T1000 (cell line): ENCODE measurements around the gene ECSIT.
"Not testable (repeated sequence)": the region's sequence is repeated elsewhere in the genome, so short reads cannot be mapped to it uniquely, and the experiment has no call there.

Experiments used
- DNase-seq: peaks from one replicate; lab custom pipeline; 2025; ENCODE audit warnings: mixed read lengths; lab: John Stamatoyannopoulos, UW

The ECSIT gene

GRCh38 chr19:11478167-11479089 lies 50.5 kb downstream of the ECSIT start:
- DNase-seq = no peak

- no peak for DNase-seq
Observed at GRCh38 chr19:11475861-11476260, 53.1 kb downstream of the ECSIT start.

GRCh38 chr19:11475343-11475742 lies 53.6 kb downstream of the ECSIT start:
- not testable (repeated sequence) for DNase-seq

- no peak for DNase-seq
Observed at GRCh38 chr19:11473725-11474124, 55.2 kb downstream of the ECSIT start.

GRCh38 chr19:11468266-11468845 lies 60.6 kb downstream of the ECSIT start:
- DNase-seq = not testable (repeated sequence)

DNA sequence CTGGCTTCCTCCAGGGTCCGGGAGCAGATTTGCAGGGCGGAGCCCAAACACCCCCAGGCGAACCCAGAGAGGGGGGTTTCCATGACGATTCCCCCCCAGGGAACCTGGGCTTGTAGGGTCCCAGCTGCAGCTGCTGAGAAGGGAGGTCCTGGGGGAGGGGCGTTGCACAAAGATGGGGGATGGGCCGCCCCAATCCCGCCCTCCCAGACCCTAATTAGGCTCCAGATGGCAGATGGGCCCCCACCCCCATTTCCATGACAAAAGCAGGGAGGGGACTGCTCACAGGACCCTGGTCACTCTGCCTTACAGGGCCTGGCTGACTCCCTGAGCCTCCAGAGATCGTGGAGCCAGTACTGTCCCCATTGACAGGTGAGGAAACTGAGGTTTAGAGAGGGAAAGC lies 63.3 kb downstream of the ECSIT start:
- DNase-seq = no peak

GRCh38 chr19:11464333-11465265 lies 64.3 kb downstream of the ECSIT start:
- DNase-seq = no peak

DNA sequence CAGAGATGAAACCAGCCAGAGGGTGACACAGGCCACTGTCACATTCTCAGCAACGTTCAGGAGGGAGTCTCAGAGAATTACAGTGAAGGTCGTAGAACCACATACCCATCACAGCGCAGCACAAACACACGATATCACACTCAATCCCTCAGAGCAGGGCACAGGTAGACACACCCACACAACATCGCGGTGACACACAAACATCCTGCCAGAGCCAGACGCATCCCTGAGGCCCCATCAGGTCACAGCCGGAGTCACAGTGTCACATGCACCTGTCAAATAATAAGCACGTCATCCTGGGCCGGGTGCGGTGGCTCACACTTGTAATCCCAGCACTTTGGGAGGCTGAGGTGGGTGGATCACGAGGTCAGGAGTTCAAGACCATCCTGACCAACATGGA lies 65.5 kb downstream of the ECSIT start:
- DNase-seq = no peak

- no peak for DNase-seq
Observed at GRCh38 chr19:11461453-11461852, 67.5 kb downstream of the ECSIT start.

GRCh38 chr19:11460207-11460606 lies 68.7 kb downstream of the ECSIT start:
- DNase-seq = no peak

DNA sequence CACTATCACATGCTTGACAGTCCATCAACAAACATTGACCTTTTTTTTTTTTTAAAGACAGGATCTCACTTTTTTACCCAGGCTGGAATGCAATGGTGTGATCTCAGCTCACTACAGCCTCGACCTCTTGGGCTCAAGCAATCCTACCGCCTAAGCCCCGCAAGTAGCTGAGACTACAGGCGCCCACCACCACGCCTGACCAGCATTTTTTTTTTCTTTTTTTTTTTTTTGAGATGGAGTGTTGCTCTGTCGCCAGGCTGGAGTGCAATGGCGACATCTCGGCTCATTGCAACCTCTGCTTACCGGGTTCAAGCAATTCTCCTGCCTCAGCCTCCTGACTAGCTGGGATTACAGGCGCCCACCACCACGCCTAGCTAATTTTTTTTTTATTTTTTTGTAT lies 70.0 kb downstream of the ECSIT start:
- not testable (repeated sequence) for DNase-seq

DNA sequence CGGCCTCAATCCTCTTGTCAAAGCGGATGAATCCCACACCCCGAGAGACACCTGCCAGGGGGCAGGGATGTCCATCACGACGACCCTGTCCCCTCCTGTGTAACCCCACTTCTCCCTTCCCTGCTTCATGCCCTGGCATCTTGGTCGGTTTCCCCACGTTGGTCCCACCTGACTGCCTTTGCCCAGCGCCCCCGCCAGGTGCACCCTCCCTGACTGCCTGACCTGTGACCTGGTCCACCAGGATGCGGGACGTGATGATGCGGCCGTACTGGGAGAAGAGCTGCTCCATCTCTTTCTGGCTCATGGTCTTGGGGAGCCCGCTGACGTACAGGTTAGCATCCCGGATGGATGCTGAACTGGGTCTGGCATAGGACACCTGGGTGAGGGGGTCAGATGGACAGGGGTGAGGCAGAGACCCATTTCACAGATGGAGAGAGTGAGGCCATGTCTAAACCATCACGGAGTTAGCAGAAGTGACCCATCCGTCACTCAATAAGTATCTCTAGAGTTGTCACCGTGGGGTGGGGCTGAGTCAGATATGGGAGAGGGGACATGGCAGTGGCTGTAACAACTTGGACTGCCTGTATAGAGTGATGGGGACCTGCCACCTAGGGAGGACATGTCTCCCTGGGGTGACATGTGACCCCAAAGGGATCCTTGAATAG lies 70.6 kb downstream of the ECSIT start:
- DNase-seq = no peak

DNA sequence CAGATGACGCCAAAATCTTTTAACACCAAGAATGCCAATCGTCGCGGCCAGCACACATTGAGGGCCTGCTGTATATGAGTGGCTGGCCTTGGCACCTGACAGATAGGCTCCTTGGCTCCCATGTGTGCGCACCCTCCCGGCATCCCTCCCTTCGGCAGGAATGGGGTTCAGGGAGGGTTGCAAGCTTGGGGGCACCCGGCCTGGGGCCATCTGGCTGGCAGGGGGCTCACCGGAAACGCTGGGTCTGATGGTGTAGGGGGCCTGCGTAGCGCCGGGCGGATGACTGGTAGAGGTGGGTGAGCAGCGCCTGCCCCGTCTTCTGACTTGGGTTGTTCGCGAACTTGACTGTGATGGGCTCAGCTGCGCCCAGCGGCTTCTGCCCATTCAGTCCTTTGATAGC lies 71.1 kb downstream of the ECSIT start:
- no peak for DNase-seq

DNA sequence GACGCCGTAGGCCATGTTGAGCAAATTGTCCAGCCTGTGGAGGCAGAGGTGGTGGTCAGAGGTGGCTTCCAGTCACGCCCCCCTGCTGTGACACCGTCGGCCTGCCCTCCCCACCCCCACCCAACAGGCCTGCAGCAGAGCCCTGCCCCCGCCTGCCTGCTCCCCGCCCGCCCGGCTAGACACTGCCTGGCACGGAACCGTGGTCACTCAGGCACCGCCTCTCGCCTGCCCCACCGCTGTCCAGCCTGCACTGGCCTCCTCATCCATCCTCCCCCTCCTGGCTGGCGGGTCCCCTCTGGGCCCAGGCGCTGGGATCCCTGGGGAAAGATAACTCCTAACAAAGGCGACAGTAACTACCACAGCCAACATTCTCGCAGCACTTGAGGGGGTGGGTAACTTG lies 71.8 kb downstream of the ECSIT start:
- DNase-seq = no peak

- no peak for DNase-seq
Observed at GRCh38 chr19:11456659-11457058, 72.3 kb downstream of the ECSIT start.
